Activated T-helper 1 cell treated with anti-CD3 and anti-CD28 coated beads, Interleukin-12 subunit alpha, Interleukin-12 subunit beta, Interleukin-2, Interleukin-4 antibody, amounts not matched to agents 30 ng/mL and 10 ng/mL and 1 ng/mL, durations not matched to agents 14 hours and 24 hours and 36 hours (primary cell): ENCODE results near the gene DLL1. TPM values are rescaled to one million over a fixed set of nuclear protein-coding genes. Genes with fewer than 3 reads are reported as not detected.
"Not testable (repeated sequence)": the region's sequence is repeated elsewhere in the genome, so short reads cannot be mapped to it uniquely, and the experiment has no call there.

Source experiments
- DNase-seq: peaks from one replicate; pipeline ENCODE4 v3.0.0; 2021; ENCODE audit warnings: low spot score
- H3K27ac Mint-ChIP-seq: one replicate; pipeline ENCODE4 v1.8.0; 2021; ENCODE audit warnings: mild to moderate bottlenecking, mixed read lengths
- H3K27me3 Mint-ChIP-seq: one replicate; pipeline ENCODE4 v1.8.0; 2022; ENCODE audit warnings: mild to moderate bottlenecking, moderate library complexity, mixed read lengths; ENCODE audit not compliant: insufficient read depth
- H3K36me3 Mint-ChIP-seq: one replicate; pipeline ENCODE4 v1.8.0; 2021; ENCODE audit warnings: low read depth, mixed read lengths
- H3K4me1 Mint-ChIP-seq: one replicate; pipeline ENCODE4 v1.8.0; 2021; ENCODE audit warnings: low read depth, mixed read lengths
- H3K4me3 Mint-ChIP-seq: one replicate; pipeline ENCODE4 v1.8.0; 2021; ENCODE audit warnings: mild to moderate bottlenecking, moderate library complexity, mixed read lengths
- H3K9me3 Mint-ChIP-seq: one replicate; pipeline ENCODE4 v1.8.0; 2021; ENCODE audit warnings: mixed read lengths
- intact Hi-C: fragments of 100-400 bp; cut with micrococcal nuclease; formaldehyde crosslinking; loops from one replicate; pipeline ENCODE4 v1.15.1; 2024
- total RNA-seq: library from RNA; stranded (reverse); gene quantifications from 2 replicates; pipeline ENCODE4 v1.2.3, GENCODE V29; 2022

DLL1 gene
- not detected in 2 replicates for total RNA-seq

DNA sequence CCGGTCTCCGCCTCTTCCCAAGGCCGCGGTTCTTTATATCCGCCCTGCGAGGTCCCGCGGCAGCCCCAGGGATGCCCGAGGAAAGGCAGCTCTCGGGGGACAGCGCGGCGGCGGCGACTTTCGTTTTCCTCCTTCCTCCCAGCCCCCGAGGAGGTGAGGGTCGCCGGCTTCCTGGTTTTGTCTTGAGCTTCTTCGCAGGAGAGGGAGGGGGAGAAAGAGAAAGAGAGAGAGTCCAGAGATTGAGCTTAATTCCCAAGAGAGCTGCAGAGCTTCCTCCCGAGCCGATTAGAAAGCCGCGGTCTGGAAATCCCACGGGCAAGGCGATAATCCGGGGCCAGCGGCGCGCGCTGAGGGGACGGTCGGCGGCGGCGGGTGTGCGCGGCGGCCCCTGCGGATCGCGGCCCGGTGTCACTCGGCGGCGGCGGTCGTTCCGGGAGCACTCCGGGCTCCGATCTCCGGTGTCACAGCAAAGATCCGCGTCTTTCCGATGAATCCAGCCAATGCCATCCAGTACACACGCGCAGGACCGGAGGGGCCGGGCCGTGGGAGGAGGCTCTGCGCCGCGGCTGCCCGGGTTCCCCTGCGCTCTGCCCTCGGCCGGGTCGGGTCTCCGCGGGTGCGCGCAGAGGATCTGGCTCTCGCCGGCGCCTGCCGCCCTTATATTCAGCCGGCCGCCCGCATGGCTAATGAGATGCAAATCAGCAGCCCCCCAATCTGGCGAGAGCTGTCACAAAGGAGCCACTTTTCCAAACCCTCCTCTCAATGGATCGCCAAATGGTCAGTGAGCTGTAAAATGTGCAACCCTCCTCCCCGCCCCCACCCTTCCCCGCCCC lies at the start of gene DLL1:
Gene DLL1 (minus strand): TSS at position 783 of the 833 bp plus-strand sequence. CDS start 939 bp downstream, outside the sequence.
- intact Hi-C loops: loop anchor here (5.0 kb wide), 2 partner anchors 227 to 498 kb away; no protein-coding TSS in a partner anchor
- peaks cover 5% of the 10 kb centered on the region for H3K36me3 Mint-ChIP-seq
- peak within 1 kb of the TSS; percentile 75 for H3K27ac Mint-ChIP-seq
- H3K9me3 Mint-ChIP-seq: no peaks in the 10 kb centered on the region
- peaks cover 75% of the 10 kb centered on the region for H3K27me3 Mint-ChIP-seq
- peaks cover 50% of the 10 kb centered on the region for H3K4me1 Mint-ChIP-seq
- DNase-seq: no peak
- peak within 1 kb of the TSS; percentile 85 for H3K4me3 Mint-ChIP-seq

- intact Hi-C loops, H3K4me3 Mint-ChIP-seq, H3K27ac Mint-ChIP-seq, H3K4me1 Mint-ChIP-seq, H3K9me3 Mint-ChIP-seq, DNase-seq, H3K27me3 Mint-ChIP-seq: not testable (repeated sequence)
- peaks cover 49% of the 10 kb centered on the region for H3K36me3 Mint-ChIP-seq
These were observed 44.3 kb upstream of the DLL1 start for GRCh38 chr6:170335199-170335598.

GRCh38 chr6:170329321-170329720 lies 38.4 kb upstream of the DLL1 start:
- intact Hi-C loops: no loop called here
- DNase-seq: no peak
- Mint-ChIP-seq H3K4me3 (no peak overlapping the region), H3K36me3 (peaks cover 55% of the 10 kb centered on the region), H3K9me3 (no peaks in the 10 kb centered on the region), H3K4me1 (no peaks in the 10 kb centered on the region), H3K27me3 (no peaks in the 10 kb centered on the region), H3K27ac (no peak overlapping the region)

DNA sequence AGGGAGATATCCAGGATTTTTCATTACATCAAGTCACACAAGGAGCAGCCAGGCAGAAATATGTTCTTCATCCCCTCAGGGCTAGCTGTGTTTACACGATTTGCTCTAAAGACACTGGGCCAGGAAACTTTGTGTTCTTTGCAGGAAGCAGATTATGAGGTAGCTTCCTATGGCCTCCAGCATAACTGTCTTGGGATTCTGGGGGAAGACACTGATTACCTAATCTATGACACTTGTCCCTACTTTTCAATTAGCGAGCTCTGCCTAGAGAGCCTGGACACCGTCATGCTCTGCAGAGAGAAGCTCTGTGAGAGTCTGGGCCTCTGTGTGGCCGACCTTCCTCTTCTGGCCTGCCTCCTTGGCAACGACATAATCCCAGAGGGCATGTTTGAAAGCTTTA lies 26.8 kb upstream of the DLL1 start:
- H3K36me3 Mint-ChIP-seq: peaks cover 46% of the 10 kb centered on the region
- H3K27me3 Mint-ChIP-seq: no peaks in the 10 kb centered on the region
- H3K27ac Mint-ChIP-seq: no peak overlapping the region
- H3K9me3 Mint-ChIP-seq: no peaks in the 10 kb centered on the region
- peaks cover 34% of the 10 kb centered on the region for H3K4me1 Mint-ChIP-seq
- no peak overlapping the region for H3K4me3 Mint-ChIP-seq
- no peak for DNase-seq
- intact Hi-C loops: no loop called here

DNA sequence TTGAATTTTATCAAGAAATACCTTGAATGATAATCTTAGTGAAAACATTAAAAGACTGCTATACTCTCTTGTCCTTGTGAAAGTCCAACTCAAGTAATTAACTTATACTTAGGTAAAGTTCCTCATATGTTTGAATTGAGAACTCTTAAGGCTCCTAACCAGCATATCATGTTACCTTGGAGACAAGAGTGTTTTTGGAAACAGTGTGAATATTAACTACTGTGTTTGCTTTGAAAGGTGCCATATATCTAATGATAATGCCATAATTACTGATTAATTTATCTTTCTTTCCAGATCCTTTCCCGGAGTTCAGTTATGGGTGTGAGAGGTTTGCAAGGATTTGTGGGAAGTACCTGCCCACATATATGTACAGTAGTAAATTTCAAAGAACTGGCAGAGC lies 26.2 kb upstream of the DLL1 start:
- H3K27ac Mint-ChIP-seq: no peak overlapping the region
- H3K4me1 Mint-ChIP-seq: peaks cover 38% of the 10 kb centered on the region
- no peaks in the 10 kb centered on the region for H3K27me3 Mint-ChIP-seq
- H3K9me3 Mint-ChIP-seq: no peaks in the 10 kb centered on the region
- DNase-seq: no peak
- no peak overlapping the region for H3K4me3 Mint-ChIP-seq
- H3K36me3 Mint-ChIP-seq: peaks cover 43% of the 10 kb centered on the region
- intact Hi-C loops: no loop called here

GRCh38 chr6:170316071-170316470 lies 25.2 kb upstream of the DLL1 start:
- Mint-ChIP-seq H3K4me1 (peaks cover 38% of the 10 kb centered on the region), H3K27ac (no peak overlapping the region), H3K4me3 (no peak overlapping the region), H3K27me3 (no peaks in the 10 kb centered on the region), H3K36me3 (peaks cover 41% of the 10 kb centered on the region), H3K9me3 (no peaks in the 10 kb centered on the region)
- intact Hi-C loops: no loop called here
- DNase-seq: no peak

DNA sequence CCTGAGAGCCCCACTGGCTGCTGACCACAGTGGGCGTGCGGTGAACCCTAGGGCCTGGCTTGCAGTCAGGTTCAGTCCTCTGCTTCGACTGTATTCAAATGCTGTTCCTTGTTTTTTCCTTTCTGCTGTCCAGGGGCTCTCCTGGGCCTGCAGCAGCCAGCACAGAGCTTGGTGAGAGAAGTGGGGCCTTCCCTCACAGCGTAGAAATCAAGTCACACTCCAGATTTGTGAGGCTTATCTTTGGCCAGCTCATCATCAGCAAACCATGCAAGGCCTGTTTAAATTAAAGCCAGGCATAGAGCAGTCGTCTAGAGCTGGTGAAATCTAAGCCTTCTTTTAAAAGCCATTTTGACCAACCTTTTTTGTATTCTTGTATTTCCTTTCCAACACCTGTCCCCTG lies 24.1 kb upstream of the DLL1 start:
- intact Hi-C loops: loop anchor here (2.0 kb wide), 1 partner anchor 24 kb away; no protein-coding TSS in a partner anchor
- Mint-ChIP-seq H3K4me3 (no peak overlapping the region), H3K4me1 (peaks cover 33% of the 10 kb centered on the region), H3K9me3 (no peaks in the 10 kb centered on the region), H3K36me3 (peaks cover 37% of the 10 kb centered on the region), H3K27me3 (no peaks in the 10 kb centered on the region), H3K27ac (no peak overlapping the region)
- no peak for DNase-seq

DNA sequence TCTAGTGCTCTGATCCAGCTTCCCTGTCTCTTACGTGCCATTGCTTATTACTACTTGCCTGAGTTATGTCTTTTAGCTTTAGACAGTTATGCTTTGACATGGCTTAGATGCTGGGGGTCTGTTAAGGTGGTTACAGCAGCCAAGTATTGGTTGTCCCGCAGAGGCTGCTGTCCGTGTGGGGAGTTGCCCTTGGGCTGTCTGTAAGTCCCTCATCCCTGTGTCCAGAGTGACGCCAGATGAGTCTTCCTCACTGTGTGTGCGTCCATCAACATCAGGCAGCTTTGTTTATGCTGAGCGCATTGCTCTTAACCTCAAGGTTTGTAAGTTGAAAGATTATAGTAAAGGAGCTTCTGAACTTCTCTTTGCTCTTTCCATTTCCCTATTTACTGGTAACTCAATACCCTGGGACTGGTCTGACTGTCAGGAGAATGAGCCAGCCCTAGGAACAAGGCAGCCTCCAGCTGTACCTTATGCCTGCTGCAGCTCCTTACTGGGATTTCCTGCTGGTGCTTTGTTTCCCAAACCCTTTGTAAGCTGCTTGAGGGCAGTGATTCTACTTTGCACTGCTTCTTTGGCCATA lies 22.9 kb upstream of the DLL1 start:
- Mint-ChIP-seq H3K27me3 (no peaks in the 10 kb centered on the region), H3K9me3 (no peaks in the 10 kb centered on the region), H3K4me3 (no peak overlapping the region), H3K4me1 (peaks cover 34% of the 10 kb centered on the region), H3K36me3 (peaks cover 30% of the 10 kb centered on the region), H3K27ac (no peak overlapping the region)
- intact Hi-C loops: loop anchor here (2.0 kb wide), 1 partner anchor 25 kb away; no protein-coding TSS in a partner anchor
- no peak for DNase-seq

DNA sequence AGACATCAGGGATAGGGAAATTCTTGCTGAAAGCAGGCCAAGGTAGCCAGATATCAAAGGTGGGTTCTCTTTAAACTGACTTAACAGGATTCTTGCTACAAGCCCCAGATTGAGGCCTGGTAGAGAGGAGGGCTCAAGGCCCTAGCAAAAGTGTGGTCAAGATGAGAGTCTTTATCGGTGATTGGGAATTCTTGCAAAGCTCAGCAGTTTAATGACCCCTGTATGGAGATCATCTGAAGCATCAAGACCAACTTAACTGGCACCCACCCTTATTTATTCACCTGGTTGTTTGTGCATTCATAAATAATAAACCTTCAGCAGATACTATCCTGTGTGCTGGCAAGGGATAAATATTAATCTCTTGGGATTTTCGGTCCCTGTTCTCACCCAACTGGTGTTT lies 22.0 kb upstream of the DLL1 start:
- Mint-ChIP-seq H3K4me3 (no peak overlapping the region), H3K4me1 (peaks cover 43% of the 10 kb centered on the region), H3K27ac (no peak overlapping the region), H3K27me3 (no peaks in the 10 kb centered on the region), H3K36me3 (peaks cover 27% of the 10 kb centered on the region), H3K9me3 (no peaks in the 10 kb centered on the region)
- intact Hi-C loops: no loop called here
- no peak for DNase-seq

- H3K36me3 Mint-ChIP-seq: peaks cover 26% of the 10 kb centered on the region
- H3K27me3 Mint-ChIP-seq: peaks cover 2% of the 10 kb centered on the region
- no peaks in the 10 kb centered on the region for H3K9me3 Mint-ChIP-seq
- peaks cover 52% of the 10 kb centered on the region for H3K4me1 Mint-ChIP-seq
- H3K4me3 Mint-ChIP-seq: no peak overlapping the region
- no peak overlapping the region for H3K27ac Mint-ChIP-seq
- intact Hi-C loops: no loop called here
- no peak for DNase-seq
These were observed 20.8 kb upstream of the DLL1 start for GRCh38 chr6:170311696-170312095.

DNA sequence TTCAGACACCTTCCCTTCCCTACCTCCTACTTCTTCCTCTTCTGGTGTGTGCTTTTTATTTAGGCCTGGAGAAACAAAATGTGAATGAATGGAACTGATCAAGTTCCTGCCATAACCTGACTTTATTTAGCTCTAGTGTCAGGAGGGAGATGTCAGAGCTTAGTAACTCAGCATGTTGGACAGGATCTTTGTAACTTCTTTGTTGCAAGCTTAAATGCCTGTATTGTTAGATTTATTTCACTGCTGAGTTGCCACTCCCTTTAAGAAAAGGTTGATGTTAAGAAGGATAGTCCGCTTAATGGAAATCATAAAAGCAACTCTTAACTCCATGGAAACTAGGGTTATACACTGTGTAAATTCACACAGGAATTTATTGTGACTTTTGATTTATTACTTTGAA lies 17.9 kb upstream of the DLL1 start:
- H3K9me3 Mint-ChIP-seq: no peaks in the 10 kb centered on the region
- no peak for DNase-seq
- peak overlapping the region; percentile 30 for H3K4me3 Mint-ChIP-seq
- H3K4me1 Mint-ChIP-seq: peaks cover 40% of the 10 kb centered on the region
- H3K27ac Mint-ChIP-seq: no peak overlapping the region
- peaks cover 15% of the 10 kb centered on the region for H3K27me3 Mint-ChIP-seq
- peaks cover 23% of the 10 kb centered on the region for H3K36me3 Mint-ChIP-seq
- intact Hi-C loops: loop anchor here (5.0 to 10.0 kb wide), 6 partner anchors 84 to 754 kb away; no protein-coding TSS in a partner anchor

DNA sequence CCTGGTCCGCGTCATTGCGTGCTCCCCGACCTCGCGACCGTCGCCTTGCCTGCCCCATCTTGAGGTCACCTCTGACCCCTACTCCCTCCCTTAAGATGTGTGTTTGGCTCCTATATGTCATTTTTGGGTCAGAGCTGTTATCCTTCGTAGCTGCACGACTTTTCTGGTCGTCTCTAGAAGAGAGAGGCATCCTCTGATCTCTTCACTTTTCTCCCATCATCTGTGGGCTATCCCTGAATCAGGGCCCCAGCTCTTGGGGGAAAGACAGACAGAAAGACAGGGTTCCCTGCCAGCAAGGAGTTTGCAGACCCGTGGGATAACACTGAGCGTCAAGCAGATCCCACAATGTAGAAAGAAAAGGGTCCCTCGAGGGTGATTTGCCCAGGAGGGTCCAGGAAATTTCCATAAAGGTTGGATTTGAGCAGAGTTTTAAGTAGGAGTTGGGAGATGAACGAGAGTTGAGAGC lies 16.2 kb upstream of the DLL1 start:
- Mint-ChIP-seq H3K4me3 (peak overlapping the region; percentile 95), H3K36me3 (peaks cover 18% of the 10 kb centered on the region), H3K27me3 (peaks cover 26% of the 10 kb centered on the region), H3K4me1 (peaks cover 26% of the 10 kb centered on the region), H3K9me3 (no peaks in the 10 kb centered on the region), H3K27ac (peak overlapping the region; percentile 92)
- intact Hi-C loops: loop anchor here (2.0 to 10.0 kb wide), 10 partner anchors 34 to 752 kb away; partner anchors contain the start of gene PDCD2
- no peak for DNase-seq
